ENCODE data around the gene FADS2. TPM values are rescaled to one million over a fixed set of nuclear protein-coding genes. Genes with fewer than 3 reads are reported as not detected.

Gene FADS2
- total RNA-seq, 4 donors from 2014 or later, result 2.2 to 13.7 (median 6.8) TPM

DNA sequence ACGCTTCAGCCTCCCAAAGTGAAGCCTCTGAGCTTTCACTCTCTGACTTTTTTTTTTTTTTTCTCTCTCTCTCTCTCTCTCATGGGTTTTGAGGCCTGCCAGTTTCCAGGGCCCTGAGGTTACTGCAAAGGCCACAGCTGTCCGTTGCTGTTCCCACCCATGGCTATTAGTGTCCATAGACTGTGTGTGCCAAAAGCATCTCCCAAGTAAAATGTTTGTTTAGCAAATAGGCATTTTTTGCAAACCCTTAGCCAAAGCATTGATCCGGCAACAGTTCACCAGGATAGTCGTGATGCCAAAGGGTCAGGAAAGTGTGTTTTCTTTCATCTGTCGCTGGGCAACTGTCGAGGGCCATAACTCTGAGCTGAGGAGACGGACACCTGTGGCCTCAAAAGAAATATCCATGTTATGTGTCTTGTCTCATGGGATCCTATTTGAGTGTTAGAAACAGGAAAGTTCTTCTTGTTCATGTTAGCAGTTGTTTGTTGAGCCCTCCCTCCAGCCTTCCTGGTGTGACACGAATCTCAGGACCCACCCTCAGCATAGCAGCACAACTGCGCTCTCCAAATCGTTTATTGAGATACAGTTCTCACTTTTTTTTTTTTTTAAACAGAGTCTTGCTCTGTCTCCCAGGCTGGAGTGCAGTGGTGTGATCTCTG is 18.4 kb downstream of the FADS2 start:
- WGBS, 2 donors, result 83 to 84% methylated on average over 10 of the region's 10 CpGs

DNA sequence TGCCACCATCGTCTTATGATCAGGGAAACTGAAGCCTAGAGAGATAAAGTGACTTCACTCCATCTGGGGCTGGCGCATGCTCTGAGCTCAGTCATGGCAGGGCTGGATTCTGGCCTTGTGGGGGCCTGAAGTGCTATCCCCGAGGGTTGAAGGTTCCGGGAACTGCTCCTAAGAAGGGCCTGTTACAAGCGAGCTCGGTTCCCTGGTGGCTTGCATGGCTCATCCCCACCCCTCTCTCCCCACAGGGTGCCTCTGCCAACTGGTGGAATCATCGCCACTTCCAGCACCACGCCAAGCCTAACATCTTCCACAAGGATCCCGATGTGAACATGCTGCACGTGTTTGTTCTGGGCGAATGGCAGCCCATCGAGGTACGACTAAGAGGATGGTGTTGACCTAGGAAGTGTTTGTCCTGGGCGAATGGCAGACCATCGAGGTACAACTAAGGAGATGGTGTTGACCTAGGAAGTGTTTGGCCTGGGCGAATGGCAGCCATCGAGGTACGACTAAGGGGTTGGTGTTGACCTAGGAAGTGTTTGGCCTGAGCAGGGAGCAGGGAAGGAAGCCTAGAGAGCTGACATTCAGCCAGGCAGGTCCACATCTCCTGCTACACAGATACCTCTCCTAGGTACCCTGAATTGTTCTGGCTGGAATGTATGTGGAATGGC is 19.9 kb downstream of the FADS2 start:
- Histone ChIP-seq H3K9me3 (no peaks in the 10 kb centered on the region), H3K4me3 (no peak overlapping the region), H3K27ac (no peak overlapping the region), H3K4me1 (no peaks in the 10 kb centered on the region), H3K27me3 (no peaks in the 10 kb centered on the region), H3K36me3 (peaks cover 0 to 65% (median 0%) of the 10 kb centered on the region in 3 donors)
- DNase-seq, result no peak
- 91 to 92% methylated on average over 7 to 17 of the region's 18 CpGs for WGBS, 2 donors
- no peak for TF ChIP-seq POLR2A (IDR thresholded peaks at IDR 0.05)
- TF ChIP-seq, protein P1, sequence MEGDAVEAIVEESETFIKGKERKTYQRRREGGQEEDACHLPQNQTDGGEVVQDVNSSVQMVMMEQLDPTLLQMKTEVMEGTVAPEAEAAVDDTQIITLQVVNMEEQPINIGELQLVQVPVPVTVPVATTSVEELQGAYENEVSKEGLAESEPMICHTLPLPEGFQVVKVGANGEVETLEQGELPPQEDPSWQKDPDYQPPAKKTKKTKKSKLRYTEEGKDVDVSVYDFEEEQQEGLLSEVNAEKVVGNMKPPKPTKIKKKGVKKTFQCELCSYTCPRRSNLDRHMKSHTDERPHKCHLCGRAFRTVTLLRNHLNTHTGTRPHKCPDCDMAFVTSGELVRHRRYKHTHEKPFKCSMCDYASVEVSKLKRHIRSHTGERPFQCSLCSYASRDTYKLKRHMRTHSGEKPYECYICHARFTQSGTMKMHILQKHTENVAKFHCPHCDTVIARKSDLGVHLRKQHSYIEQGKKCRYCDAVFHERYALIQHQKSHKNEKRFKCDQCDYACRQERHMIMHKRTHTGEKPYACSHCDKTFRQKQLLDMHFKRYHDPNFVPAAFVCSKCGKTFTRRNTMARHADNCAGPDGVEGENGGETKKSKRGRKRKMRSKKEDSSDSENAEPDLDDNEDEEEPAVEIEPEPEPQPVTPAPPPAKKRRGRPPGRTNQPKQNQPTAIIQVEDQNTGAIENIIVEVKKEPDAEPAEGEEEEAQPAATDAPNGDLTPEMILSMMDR (IDR thresholded peaks at IDR 0.05), result no peak
- intact Hi-C loops (cut with DNase I), result no loop called here

More for the DNA sequence above, 18.4 kb downstream of the FADS2 start:
- Histone ChIP-seq H3K4me1 (no peaks in the 10 kb centered on the region), H3K9me3 (no peaks in the 10 kb centered on the region), H3K27ac (no peak overlapping the region), H3K27me3 (no peaks in the 10 kb centered on the region), H3K36me3 (peaks cover 0 to 74% (median 0%) of the 10 kb centered on the region in 3 donors), H3K4me3 (no peak overlapping the region)
- TF ChIP-seq, protein P1 (IDR thresholded peaks at IDR 0.05), result no peak
- no peak for TF ChIP-seq POLR2A (IDR thresholded peaks at IDR 0.05)
- no peak for DNase-seq
- intact Hi-C loops (cut with DNase I), result no loop called here

DNA sequence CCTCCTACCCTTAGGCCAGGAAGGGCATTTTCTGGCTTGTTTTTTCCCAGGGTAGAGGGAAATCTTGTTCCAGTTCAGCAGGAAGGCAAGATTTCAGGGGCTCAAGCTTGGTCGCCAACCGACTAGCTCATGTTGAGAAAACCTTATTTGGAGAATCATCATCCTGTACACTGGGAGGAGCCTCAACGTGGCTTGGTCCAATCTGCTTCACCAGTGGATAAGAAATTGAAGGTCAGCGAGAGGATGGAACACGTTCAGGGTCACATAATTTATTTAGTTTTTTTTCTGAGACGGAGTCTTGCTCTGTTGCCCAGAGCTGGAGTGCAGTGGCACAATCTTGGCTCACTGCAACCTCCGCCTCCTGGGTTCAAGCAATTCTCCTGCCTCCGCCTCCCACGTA is 20.5 kb downstream of the FADS2 start:
- Histone ChIP-seq H3K4me1 (no peaks in the 10 kb centered on the region), H3K27ac (no peak overlapping the region), H3K27me3 (no peaks in the 10 kb centered on the region), H3K9me3 (no peaks in the 10 kb centered on the region), H3K36me3 (peaks cover 0 to 60% (median 0%) of the 10 kb centered on the region in 3 donors), H3K4me3 (no peak overlapping the region)
- no peak for DNase-seq
- intact Hi-C loops (cut with DNase I), result no loop called here
- TF ChIP-seq, protein P1 (IDR thresholded peaks at IDR 0.05), result no peak
- TF ChIP-seq POLR2A (IDR thresholded peaks at IDR 0.05), result no peak
- WGBS, 2 donors, result 79 to 85% methylated on average over 9 of the region's 9 CpGs

DNA sequence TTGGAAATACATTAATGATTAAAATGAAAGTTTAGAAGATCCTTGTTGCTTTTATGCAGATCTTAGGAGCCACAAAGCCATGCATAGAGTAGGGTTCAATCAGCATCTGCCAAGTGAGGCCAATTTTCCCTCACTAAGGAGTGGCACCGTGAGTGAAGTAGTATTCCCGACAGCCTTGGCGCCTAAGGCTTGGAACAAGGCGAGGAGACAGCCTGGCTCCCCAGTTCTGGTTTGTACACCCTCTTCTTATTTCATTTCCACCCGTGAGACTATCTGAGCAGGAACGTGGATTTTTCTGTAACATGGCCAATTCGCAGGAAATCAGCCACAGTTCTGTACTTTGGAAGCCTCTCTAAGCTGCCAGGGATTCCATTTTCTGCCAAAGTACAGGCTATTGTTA is 22.6 kb downstream of the FADS2 start:
- Histone ChIP-seq H3K27ac (peak overlapping the region in 1 of 4 donors; percentile 17), H3K9me3 (no peaks in the 10 kb centered on the region), H3K36me3 (peaks cover 0 to 49% (median 0%) of the 10 kb centered on the region in 3 donors), H3K4me3 (no peak overlapping the region), H3K27me3 (no peaks in the 10 kb centered on the region), H3K4me1 (no peaks in the 10 kb centered on the region)
- TF ChIP-seq POLR2A (IDR thresholded peaks at IDR 0.05), result no peak
- TF ChIP-seq, protein P1 (IDR thresholded peaks at IDR 0.05), result no peak
- 71 to 75% methylated on average over 5 to 7 of the region's 7 CpGs for WGBS, 2 donors
- intact Hi-C loops (cut with DNase I), result no loop called here
- DNase-seq, result no peak
